ENCODE data around the gene PRAC2.

Gene PRAC2

GRCh38 chr17:48770954-48771353 lies 48.0 kb downstream of the PRAC2 start:
- CTCF ChIA-PET = interaction anchor here (2.3 kb wide), 1 partner anchor 47 kb away, joined by 7 read pairs; the partner anchor contains the start of gene PRAC2
- POLR2A ChIA-PET = no interaction called here
- no peak for DNase-seq (ENCODE audit: extremely low spot score)
- no peak for TF ChIP-seq CTCF (IDR thresholded peaks at IDR 0.05; ENCODE audit: control extremely low read depth, extremely low read depth, low read depth, missing control alignments)

GRCh38 chr17:48773245-48773644 lies 50.3 kb downstream of the PRAC2 start:
- CTCF ChIA-PET = no interaction called here
- no peak for TF ChIP-seq CTCF (IDR thresholded peaks at IDR 0.05; ENCODE audit: control extremely low read depth, extremely low read depth, low read depth, missing control alignments)
- DNase-seq (ENCODE audit: extremely low spot score) = no peak
- POLR2A ChIA-PET = no interaction called here

Data from GM10248 (cell line).